GM19452 (cell line): Measurements from ENCODE around the gene TTC6.

ENCODE experiments used
- ATAC-seq: cut with Tn5 transposase; IDR thresholded peaks from one replicate; pipeline ENCODE4 v1.9.1; 2021; ENCODE audit not compliant: unreplicated experiment

The TTC6 gene

GRCh38 chr14:37623971-37624370, 28.5 kb downstream of the TTC6 start:
- no peak for ATAC-seq

GRCh38 chr14:37625597-37626595, 30.5 kb downstream of the TTC6 start:
- no peak for ATAC-seq

DNA sequence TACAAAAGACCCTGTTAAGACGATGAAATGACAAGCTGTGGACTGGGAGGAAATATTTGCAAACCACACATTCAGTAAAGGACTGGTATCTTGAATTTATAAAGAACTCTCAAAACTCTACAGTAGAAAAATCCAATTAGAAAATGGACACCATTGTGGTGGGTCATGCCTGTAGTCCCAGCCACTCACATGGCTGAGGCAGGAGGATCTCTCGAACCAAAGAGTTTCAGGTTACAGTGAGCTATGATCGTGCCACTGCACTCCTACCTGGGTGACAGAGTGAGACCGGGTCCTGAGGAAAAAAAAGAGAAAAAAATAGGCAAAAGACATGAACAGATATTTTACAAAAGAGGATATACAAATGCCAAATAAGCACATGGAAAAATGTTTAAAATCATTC, 41.9 kb downstream of the TTC6 start:
- ATAC-seq, result no peak

DNA sequence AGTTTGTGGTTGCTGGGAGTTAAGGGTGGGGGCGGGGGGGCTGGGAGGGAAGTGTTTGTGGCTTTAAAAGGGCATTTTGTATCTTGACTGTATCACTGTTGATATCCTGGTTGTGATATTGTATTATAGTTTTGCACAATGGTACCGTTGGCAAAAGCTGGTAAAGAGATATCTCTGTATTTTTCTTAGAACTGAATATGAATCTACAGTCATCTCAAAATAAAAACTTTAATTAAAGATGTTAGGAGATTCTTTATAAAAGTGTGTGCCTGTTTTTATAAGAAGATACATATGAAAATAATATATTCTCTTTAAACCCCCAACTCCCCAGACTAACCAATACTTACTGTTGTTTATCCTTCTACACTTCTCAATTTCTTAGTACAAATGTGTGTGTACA, 43.2 kb downstream of the TTC6 start:
- ATAC-seq, result no peak

- ATAC-seq, result no peak
Measured at GRCh38 chr14:37641117-37641516, 45.7 kb downstream of the TTC6 start.

DNA sequence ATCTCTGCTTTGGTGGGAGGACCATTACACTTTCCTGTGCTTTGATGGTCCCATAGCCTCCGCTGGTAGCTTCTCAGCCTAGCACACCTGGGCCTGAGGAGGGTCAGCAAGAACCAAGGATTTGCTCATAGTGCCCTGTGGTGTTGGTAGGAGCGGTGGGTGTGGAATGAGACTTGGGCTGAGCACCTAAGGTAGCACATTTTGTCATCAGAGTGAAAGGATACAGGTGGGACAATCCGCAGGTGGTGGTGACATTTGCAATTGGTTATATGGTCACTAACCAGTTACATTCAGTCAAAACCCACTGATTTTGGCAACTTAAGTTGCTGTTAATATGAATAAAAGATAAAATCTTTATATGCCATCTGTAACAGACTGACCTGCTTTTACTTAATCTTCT, 46.7 kb downstream of the TTC6 start:
- ATAC-seq, result no peak

DNA sequence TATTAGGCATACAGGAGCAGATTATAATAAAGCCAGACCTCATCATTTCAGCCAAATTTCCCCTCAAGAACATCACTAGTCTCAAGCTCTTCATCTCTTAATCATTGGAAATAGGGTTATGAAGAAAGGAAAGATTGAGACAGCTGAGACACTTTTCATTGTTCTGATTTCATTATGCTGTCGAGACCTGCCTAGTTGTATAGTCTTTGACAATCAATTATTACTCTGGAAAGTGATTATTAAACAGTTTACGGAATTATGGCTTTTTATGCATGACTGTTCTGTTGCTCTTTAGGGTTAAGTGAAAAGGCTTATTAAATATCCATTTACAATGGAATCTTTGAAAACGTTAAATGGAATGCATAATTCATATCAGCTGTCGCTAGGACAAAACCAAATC, 48.3 kb downstream of the TTC6 start:
- ATAC-seq, result no peak
